OCI-M2 (cell line): Measurements from ENCODE around the gene GALNT11.
"Not testable (repeated sequence)": the region's sequence is repeated elsewhere in the genome, so short reads cannot be mapped to it uniquely, and the experiment has no call there.

Experiments
- DNase-seq: peaks from one replicate; lab custom pipeline; 2025; ENCODE audit not compliant: unreplicated experiment; lab: John Stamatoyannopoulos, UW

GALNT11 gene

GRCh38 chr7:152027491-152028365 lies 2.3 kb downstream of the GALNT11 start:
- not testable (repeated sequence) for DNase-seq

GRCh38 chr7:152030059-152030458 lies 4.6 kb downstream of the GALNT11 start:
- not testable (repeated sequence) for DNase-seq

- DNase-seq = not testable (repeated sequence)
These were observed 5.2 kb downstream of the GALNT11 start for GRCh38 chr7:152030639-152031038.

GRCh38 chr7:152035817-152036216 lies 10.3 kb downstream of the GALNT11 start:
- no peak for DNase-seq

- DNase-seq = not testable (repeated sequence)
These were observed 12.9 kb downstream of the GALNT11 start for GRCh38 chr7:152038410-152038809.

GRCh38 chr7:152043086-152043485 lies 17.6 kb downstream of the GALNT11 start:
- DNase-seq = not testable (repeated sequence)

GRCh38 chr7:152044909-152045308 lies 19.4 kb downstream of the GALNT11 start:
- not testable (repeated sequence) for DNase-seq

- DNase-seq = no peak
These were observed 21.1 kb downstream of the GALNT11 start for GRCh38 chr7:152046531-152046930.

- DNase-seq = no peak
These were observed 22.6 kb downstream of the GALNT11 start for GRCh38 chr7:152048051-152048450.

GRCh38 chr7:152050547-152050971 lies 25.1 kb downstream of the GALNT11 start:
- no peak for DNase-seq

GRCh38 chr7:152051968-152052367 lies 26.5 kb downstream of the GALNT11 start:
- no peak for DNase-seq

- DNase-seq = no peak
These were observed 27.3 kb downstream of the GALNT11 start for GRCh38 chr7:152052771-152053170.

GRCh38 chr7:152054367-152055230 lies 29.1 kb downstream of the GALNT11 start:
- DNase-seq = no peak

- no peak for DNase-seq
These were observed 31.3 kb downstream of the GALNT11 start for GRCh38 chr7:152056621-152057274.

GRCh38 chr7:152059311-152059710 lies 33.8 kb downstream of the GALNT11 start:
- DNase-seq = no peak

GRCh38 chr7:152061086-152061485 lies 35.6 kb downstream of the GALNT11 start:
- DNase-seq = not testable (repeated sequence)

GRCh38 chr7:152063192-152063591 lies 37.7 kb downstream of the GALNT11 start:
- not testable (repeated sequence) for DNase-seq

- DNase-seq = not testable (repeated sequence)
These were observed 38.3 kb downstream of the GALNT11 start for GRCh38 chr7:152063821-152064220.

- not testable (repeated sequence) for DNase-seq
These were observed 40.4 kb downstream of the GALNT11 start for GRCh38 chr7:152065800-152066344.

GRCh38 chr7:152072421-152072820 lies 46.9 kb downstream of the GALNT11 start:
- no peak for DNase-seq

- no peak for DNase-seq
These were observed 47.9 kb downstream of the GALNT11 start for GRCh38 chr7:152073352-152073751.
